ENCODE data around the gene PSPH. TPM values are rescaled to one million over a fixed set of nuclear protein-coding genes. Genes with fewer than 3 reads are reported as not detected.

PSPH gene
- 56.1 and 74.6 TPM in 2 replicates for total RNA-seq

GRCh38 chr7:56051339-56052191, at the start of gene PSPH, which contains the start of gene CCT6A:
PSPH (minus strand) TSS chr7:56051444; CDS start chr7:56021212, 30,232 bp downstream.
CCT6A (plus strand) TSS chr7:56051765; CDS start chr7:56051849, 84 bp downstream.

GRCh38 chr7:56092789-56093531, 41.7 kb upstream of the PSPH start, which contains the start of gene PHKG1:
PHKG1 (minus strand) TSS chr7:56092952; CDS start chr7:56088941, 4,011 bp downstream.

GRCh38 chr7:56063882-56064625, 12.8 kb upstream of the PSPH start, which contains the start of gene SUMF2:
SUMF2 (plus strand) TSS chr7:56064286; CDS start chr7:56064312, 26 bp downstream.

GRCh38 chr7:55964261-55965099, 86.8 kb downstream of the PSPH start, which contains the start of gene NIPSNAP2:
NIPSNAP2 (plus strand) TSS chr7:55964585; CDS start chr7:55964610, 25 bp downstream.

Other genes starting within 250 kb of the PSPH start
- not detected in 2 replicates for gene SEPTIN14, start 188.7 kb downstream of the PSPH start, total RNA-seq
- gene ZNF713, start 164.0 kb downstream of the PSPH start, total RNA-seq = 1.5 and 1.7 TPM in 2 replicates
- gene MRPS17, start 99.6 kb downstream of the PSPH start, total RNA-seq = 11.8 and 14.4 TPM in 2 replicates
- gene NIPSNAP2, start 86.9 kb downstream of the PSPH start, total RNA-seq = 26.8 and 31.0 TPM in 2 replicates
- gene CCT6A, start 321 bp upstream of the PSPH start, total RNA-seq = 163 and 373 TPM in 2 replicates
- 118 and 274 TPM in 2 replicates for gene SUMF2, start 12.8 kb upstream of the PSPH start, total RNA-seq
- 1.4 TPM in 1 of 2 replicates, not detected in the other for gene PHKG1, start 41.5 kb upstream of the PSPH start, total RNA-seq
- 305 and 307 TPM in 2 replicates for gene CHCHD2, start 55.0 kb upstream of the PSPH start, total RNA-seq
- gene NUPR2, start 65.0 kb upstream of the PSPH start, total RNA-seq = not detected in 2 replicates